Measurements from ENCODE around the gene CCN2. TPM values are rescaled to one million over a fixed set of nuclear protein-coding genes. Genes with fewer than 3 reads are reported as not detected.
A peak's percentile ranks its signal among the peaks of the same experiment; 100 is the strongest.

Gene CCN2
- total and polyA plus RNA-seq, 2 donors (not counting 1 experiment from before 2014, with no cell fraction given), result 0.81 to 1.3 TPM

- Histone ChIP-seq H3K4me3 (ENCODE audit: control extremely low read depth in 1 of 5, extremely low read depth in 1 of 5, insufficient read depth in 1 of 5, low read depth in 2 of 5, low read length in 4 of 5) (no peak overlapping the region), H3K9ac (ENCODE audit: low read length) (no peak overlapping the region), H3K4me1 (ENCODE audit: control insufficient read depth in 2 of 2, insufficient read depth in 2 of 2, low read length in 2 of 2) (no peaks in the 10 kb centered on the region), H3K4me2 (replicated peaks; ENCODE audit: low read depth, low read length, poor library complexity, severe bottlenecking) (no peak overlapping the region), H3K79me2 (ENCODE audit: control insufficient read depth, insufficient read depth, low read length) (no peaks in the 10 kb centered on the region), H3K27me3 (replicated peaks in 1 of 4; ENCODE audit: control extremely low read depth in 1 of 4, control insufficient read depth in 3 of 4, insufficient read depth in 4 of 4, low read length in 3 of 4) (no peaks in the 10 kb centered on the region), H3K9me3 (ENCODE audit: control extremely low read depth in 1 of 3, control insufficient read depth in 2 of 3, insufficient read depth in 1 of 3, low read length in 2 of 3) (no peaks in the 10 kb centered on the region), H4K20me1 (ENCODE audit: control insufficient read depth, insufficient read depth, low read length, poor library complexity, severe bottlenecking) (no peaks in the 10 kb centered on the region), H3K27ac (ENCODE audit: low read length in 2 of 2) (no peak overlapping the region), H2AFZ (ENCODE audit: insufficient read depth, low read depth, low read length, poor library complexity, severe bottlenecking) (no peak overlapping the region), H3K36me3 (replicated peaks in 1 of 2; ENCODE audit: control extremely low read depth in 1 of 2, control insufficient read depth in 1 of 2, extremely low read depth in 1 of 2, insufficient read depth in 2 of 2, low read length in 1 of 2) (no peaks in the 10 kb centered on the region)
- Mint-ChIP-seq H3K27me3 (no peaks in the 10 kb centered on the region), H3K27ac (no peak overlapping the region), H3K4me3 (no peak overlapping the region), H3K9me3 (ENCODE audit: insufficient read depth) (no peaks in the 10 kb centered on the region), H3K4me1 (no peaks in the 10 kb centered on the region)
- ChIA-PET POLR2A (no interaction called here), CTCF (no interaction called here)
- no peak for DNase-seq
- intact Hi-C loops (cut with micrococcal nuclease), result no loop called here
- no peak for ATAC-seq (ENCODE audit: low read depth)
- 67% methylated on average over 1 of the region's 2 CpGs for whole genome bisulfite sequencing (ENCODE audit: insufficient coverage)
- TF ChIP-seq, protein P1, sequence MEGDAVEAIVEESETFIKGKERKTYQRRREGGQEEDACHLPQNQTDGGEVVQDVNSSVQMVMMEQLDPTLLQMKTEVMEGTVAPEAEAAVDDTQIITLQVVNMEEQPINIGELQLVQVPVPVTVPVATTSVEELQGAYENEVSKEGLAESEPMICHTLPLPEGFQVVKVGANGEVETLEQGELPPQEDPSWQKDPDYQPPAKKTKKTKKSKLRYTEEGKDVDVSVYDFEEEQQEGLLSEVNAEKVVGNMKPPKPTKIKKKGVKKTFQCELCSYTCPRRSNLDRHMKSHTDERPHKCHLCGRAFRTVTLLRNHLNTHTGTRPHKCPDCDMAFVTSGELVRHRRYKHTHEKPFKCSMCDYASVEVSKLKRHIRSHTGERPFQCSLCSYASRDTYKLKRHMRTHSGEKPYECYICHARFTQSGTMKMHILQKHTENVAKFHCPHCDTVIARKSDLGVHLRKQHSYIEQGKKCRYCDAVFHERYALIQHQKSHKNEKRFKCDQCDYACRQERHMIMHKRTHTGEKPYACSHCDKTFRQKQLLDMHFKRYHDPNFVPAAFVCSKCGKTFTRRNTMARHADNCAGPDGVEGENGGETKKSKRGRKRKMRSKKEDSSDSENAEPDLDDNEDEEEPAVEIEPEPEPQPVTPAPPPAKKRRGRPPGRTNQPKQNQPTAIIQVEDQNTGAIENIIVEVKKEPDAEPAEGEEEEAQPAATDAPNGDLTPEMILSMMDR (IDR thresholded peaks at IDR 0.05), result no peak
- no peak for TF ChIP-seq EZH2 (IDR thresholded peaks at IDR 0.05; ENCODE audit: borderline replicate concordance, insufficient read depth, low read depth, low read length, poor library complexity, severe bottlenecking)
These were observed 21.9 kb downstream of the CCN2 start for GRCh38 chr6:131929264-131929663.

DNA sequence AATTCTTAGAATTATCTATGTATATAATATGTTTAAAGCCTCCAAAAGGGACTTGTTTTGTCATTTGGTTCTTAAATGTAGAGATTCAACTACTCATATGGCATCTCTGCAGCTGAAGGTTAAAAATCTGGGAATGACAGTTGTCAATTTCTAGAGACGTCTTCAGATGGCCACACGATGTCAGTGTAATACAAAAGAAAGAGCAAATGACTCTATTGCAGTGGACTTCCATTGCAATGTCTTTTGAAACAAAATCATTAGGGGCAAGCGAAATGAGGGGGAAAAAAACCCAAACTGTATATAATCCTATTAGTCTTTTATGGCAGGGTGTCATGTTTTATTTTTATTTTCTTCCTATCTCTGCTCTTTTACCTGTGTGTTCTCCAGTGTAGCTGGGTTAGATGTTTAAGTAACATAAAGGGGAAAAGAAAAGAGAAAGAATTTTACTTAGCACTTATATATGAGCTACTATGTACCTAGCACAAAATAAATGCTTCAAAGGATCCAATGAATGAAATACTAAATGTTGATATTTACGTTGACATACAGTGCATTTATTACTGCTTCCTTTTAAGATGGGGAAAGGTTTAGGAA, 26.2 kb downstream of the CCN2 start:
- no peaks in the 10 kb centered on the region for H3K4me1 ChIP-seq (ENCODE audit: control insufficient read depth in 2 of 2, insufficient read depth in 2 of 2, low read length in 2 of 2)
- H3K4me2 ChIP-seq (replicated peaks; ENCODE audit: low read depth, low read length, poor library complexity, severe bottlenecking), result no peak overlapping the region
- ChIA-PET CTCF (interaction anchor here (0.7 to 6.1 kb wide), 19 partner anchors 9 to 599 kb away, joined by 3 to 88 read pairs (median 4); partner anchors contain the start of gene CCN2), POLR2A (no interaction called here)
- H3K9me3 Mint-ChIP-seq (ENCODE audit: insufficient read depth), result peaks cover 2% of the 10 kb centered on the region
- H3K4me3 Mint-ChIP-seq, result no peak overlapping the region
- peaks cover 0 to 6% (median 0%) of the 10 kb centered on the region in 4 experiments for H3K27me3 ChIP-seq (replicated peaks in 1 of 4; ENCODE audit: control extremely low read depth in 1 of 4, control insufficient read depth in 3 of 4, insufficient read depth in 4 of 4, low read length in 3 of 4)
- DNase-seq (peak; percentile 42), ATAC-seq (ENCODE audit: low read depth) (peak; percentile 28)
- H2AFZ ChIP-seq (ENCODE audit: insufficient read depth, low read depth, low read length, poor library complexity, severe bottlenecking), result no peak overlapping the region
- no peak overlapping the region for H3K4me3 ChIP-seq (ENCODE audit: control extremely low read depth in 1 of 5, extremely low read depth in 1 of 5, insufficient read depth in 1 of 5, low read depth in 2 of 5, low read length in 4 of 5)
- H3K27ac ChIP-seq (ENCODE audit: low read length in 2 of 2), result no peak overlapping the region
- WGBS (ENCODE audit: insufficient coverage), result no CpG with 5 or more reads among the region's 4 CpGs
- H3K79me2 ChIP-seq (ENCODE audit: control insufficient read depth, insufficient read depth, low read length), result no peaks in the 10 kb centered on the region
- TF ChIP-seq EZH2 (IDR thresholded peaks at IDR 0.05; ENCODE audit: borderline replicate concordance, insufficient read depth, low read depth, low read length, poor library complexity, severe bottlenecking), result no peak
- TF ChIP-seq, protein P1 (IDR thresholded peaks at IDR 0.05), result peak; percentile 46
- no peaks in the 10 kb centered on the region for H3K27me3 Mint-ChIP-seq
- H3K9me3 ChIP-seq (ENCODE audit: control extremely low read depth in 1 of 3, control insufficient read depth in 2 of 3, insufficient read depth in 1 of 3, low read length in 2 of 3), result peaks cover 5 to 16% (median 7%) of the 10 kb centered on the region in 3 donors
- no peaks in the 10 kb centered on the region for H3K36me3 ChIP-seq (replicated peaks in 1 of 2; ENCODE audit: control extremely low read depth in 1 of 2, control insufficient read depth in 1 of 2, extremely low read depth in 1 of 2, insufficient read depth in 2 of 2, low read length in 1 of 2)
- H3K27ac Mint-ChIP-seq, result no peak overlapping the region
- H4K20me1 ChIP-seq (ENCODE audit: control insufficient read depth, insufficient read depth, low read length, poor library complexity, severe bottlenecking), result no peaks in the 10 kb centered on the region
- no peak overlapping the region for H3K9ac ChIP-seq (ENCODE audit: low read length)
- intact Hi-C loops (cut with micrococcal nuclease), result loop anchor here (1.0 to 2.0 kb wide), 3 partner anchors 236 to 374 kb away; no protein-coding TSS in a partner anchor
- H3K4me1 Mint-ChIP-seq, result no peaks in the 10 kb centered on the region

Measured in B cell (primary cell).